Esophagus muscularis mucosa (tissue), 3 donors: Measurements from ENCODE around the gene DSC2.

Source experiments
- POLR2A ChIP-seq: fragments of 450-650 bp; IDR thresholded peaks from one replicate; pipeline ENCODE4 v1.6.1; 2017; ENCODE audit warnings: antibody characterized with exemption, moderate library complexity, mild to moderate bottlenecking, low read depth
- POLR2AphosphoS5 ChIP-seq, 2 donors: sonication (generic); formaldehyde crosslinking; IDR thresholded peaks; one replicate each; pipeline ENCODE4 v1.6.1; 2017; ENCODE audit warnings: antibody characterized with exemption in 2 of 2
- TF ChIP-seq, protein P1 (sequence below), 3 experiments: fragments of 200-600 bp in 2 of 3; fragments of 450-650 bp in 1 of 3; sonication (generic) in 2 of 3; IDR thresholded peaks; one replicate each; pipeline ENCODE4 v1.5.1; 2017 to 2019; ENCODE audit warnings: antibody characterized with exemption in 3 of 3, mild to moderate bottlenecking in 2 of 3, moderate library complexity in 1 of 3

- TF ChIP-seq, protein P1, sequence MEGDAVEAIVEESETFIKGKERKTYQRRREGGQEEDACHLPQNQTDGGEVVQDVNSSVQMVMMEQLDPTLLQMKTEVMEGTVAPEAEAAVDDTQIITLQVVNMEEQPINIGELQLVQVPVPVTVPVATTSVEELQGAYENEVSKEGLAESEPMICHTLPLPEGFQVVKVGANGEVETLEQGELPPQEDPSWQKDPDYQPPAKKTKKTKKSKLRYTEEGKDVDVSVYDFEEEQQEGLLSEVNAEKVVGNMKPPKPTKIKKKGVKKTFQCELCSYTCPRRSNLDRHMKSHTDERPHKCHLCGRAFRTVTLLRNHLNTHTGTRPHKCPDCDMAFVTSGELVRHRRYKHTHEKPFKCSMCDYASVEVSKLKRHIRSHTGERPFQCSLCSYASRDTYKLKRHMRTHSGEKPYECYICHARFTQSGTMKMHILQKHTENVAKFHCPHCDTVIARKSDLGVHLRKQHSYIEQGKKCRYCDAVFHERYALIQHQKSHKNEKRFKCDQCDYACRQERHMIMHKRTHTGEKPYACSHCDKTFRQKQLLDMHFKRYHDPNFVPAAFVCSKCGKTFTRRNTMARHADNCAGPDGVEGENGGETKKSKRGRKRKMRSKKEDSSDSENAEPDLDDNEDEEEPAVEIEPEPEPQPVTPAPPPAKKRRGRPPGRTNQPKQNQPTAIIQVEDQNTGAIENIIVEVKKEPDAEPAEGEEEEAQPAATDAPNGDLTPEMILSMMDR (IDR thresholded peaks at IDR 0.05), result no peak
- TF ChIP-seq POLR2A (no peak), POLR2AphosphoS5 (IDR thresholded peaks at IDR 0.05) (no peak)
These were observed 22.2 kb downstream of the DSC2 start for GRCh38 chr18:31079973-31080372.
